Measurements from ENCODE around the gene NLRP4.

The NLRP4 gene

DNA sequence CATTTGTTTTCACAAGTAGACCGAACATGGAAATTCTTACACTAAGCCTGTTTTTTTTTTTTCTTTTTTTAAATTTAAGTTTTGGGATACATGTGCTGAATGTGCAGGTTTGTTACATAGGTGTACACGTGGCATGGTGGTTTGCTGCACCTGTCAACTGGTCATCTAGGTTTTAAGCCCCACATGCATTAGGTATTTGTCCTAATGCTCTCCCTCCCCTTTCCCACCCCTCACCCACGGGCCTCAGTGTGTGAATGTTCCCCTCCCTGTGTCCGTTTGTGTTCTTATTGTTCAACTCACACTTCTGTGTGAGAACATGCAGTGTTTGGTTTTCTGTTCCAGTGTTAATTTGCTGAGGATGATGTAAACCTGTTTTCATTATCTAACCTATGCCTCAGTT is 2.6 kb downstream of the NLRP4 start:
- no peak overlapping the region for H3K4me3 ChIP-seq (ENCODE audit: low read depth, low read length)
- TF ChIP-seq, protein P1, sequence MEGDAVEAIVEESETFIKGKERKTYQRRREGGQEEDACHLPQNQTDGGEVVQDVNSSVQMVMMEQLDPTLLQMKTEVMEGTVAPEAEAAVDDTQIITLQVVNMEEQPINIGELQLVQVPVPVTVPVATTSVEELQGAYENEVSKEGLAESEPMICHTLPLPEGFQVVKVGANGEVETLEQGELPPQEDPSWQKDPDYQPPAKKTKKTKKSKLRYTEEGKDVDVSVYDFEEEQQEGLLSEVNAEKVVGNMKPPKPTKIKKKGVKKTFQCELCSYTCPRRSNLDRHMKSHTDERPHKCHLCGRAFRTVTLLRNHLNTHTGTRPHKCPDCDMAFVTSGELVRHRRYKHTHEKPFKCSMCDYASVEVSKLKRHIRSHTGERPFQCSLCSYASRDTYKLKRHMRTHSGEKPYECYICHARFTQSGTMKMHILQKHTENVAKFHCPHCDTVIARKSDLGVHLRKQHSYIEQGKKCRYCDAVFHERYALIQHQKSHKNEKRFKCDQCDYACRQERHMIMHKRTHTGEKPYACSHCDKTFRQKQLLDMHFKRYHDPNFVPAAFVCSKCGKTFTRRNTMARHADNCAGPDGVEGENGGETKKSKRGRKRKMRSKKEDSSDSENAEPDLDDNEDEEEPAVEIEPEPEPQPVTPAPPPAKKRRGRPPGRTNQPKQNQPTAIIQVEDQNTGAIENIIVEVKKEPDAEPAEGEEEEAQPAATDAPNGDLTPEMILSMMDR (IDR thresholded peaks at IDR 0.05; ENCODE audit: insufficient read depth, low read depth, low read length, missing control alignments), result no peak
- no peak for DNase-seq (ENCODE audit: low read depth)

- DNase-seq (ENCODE audit: low read depth), result no peak
- TF ChIP-seq, protein P1 (IDR thresholded peaks at IDR 0.05; ENCODE audit: insufficient read depth, low read depth, low read length, missing control alignments), result no peak
- H3K4me3 ChIP-seq (ENCODE audit: low read depth, low read length), result no peak overlapping the region
Measured at GRCh38 chr19:55855160-55855559, 18.8 kb downstream of the NLRP4 start.

GRCh38 chr19:55857149-55857548 is 20.8 kb downstream of the NLRP4 start:
- DNase-seq (ENCODE audit: low read depth), result peak; percentile 62
- no peak overlapping the region for H3K4me3 ChIP-seq (ENCODE audit: low read depth, low read length)
- TF ChIP-seq, protein P1 (IDR thresholded peaks at IDR 0.05; ENCODE audit: insufficient read depth, low read depth, low read length, missing control alignments), result no peak

DNA sequence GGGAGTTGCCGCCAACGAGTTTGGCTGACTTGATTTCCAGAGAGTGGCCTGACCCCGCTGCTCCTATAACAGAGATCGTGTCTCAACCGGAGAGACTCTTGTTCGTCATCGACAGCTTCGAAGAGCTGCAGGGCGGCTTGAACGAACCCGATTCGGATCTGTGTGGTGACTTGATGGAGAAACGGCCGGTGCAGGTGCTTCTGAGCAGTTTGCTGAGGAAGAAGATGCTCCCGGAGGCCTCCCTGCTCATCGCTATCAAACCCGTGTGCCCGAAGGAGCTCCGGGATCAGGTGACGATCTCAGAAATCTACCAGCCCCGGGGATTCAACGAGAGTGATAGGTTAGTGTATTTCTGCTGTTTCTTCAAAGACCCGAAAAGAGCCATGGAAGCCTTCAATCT is 21.6 kb downstream of the NLRP4 start:
- no peak for DNase-seq (ENCODE audit: low read depth)
- H3K4me3 ChIP-seq (ENCODE audit: low read depth, low read length), result no peak overlapping the region
- TF ChIP-seq, protein P1 (IDR thresholded peaks at IDR 0.05; ENCODE audit: insufficient read depth, low read depth, low read length, missing control alignments), result no peak

- no peak overlapping the region for H3K4me3 ChIP-seq (ENCODE audit: low read depth, low read length)
- TF ChIP-seq, protein P1 (IDR thresholded peaks at IDR 0.05; ENCODE audit: insufficient read depth, low read depth, low read length, missing control alignments), result no peak
- DNase-seq (ENCODE audit: low read depth), result no peak
Measured at GRCh38 chr19:55858401-55858800, 22.1 kb downstream of the NLRP4 start.

- no peak overlapping the region for H3K4me3 ChIP-seq (ENCODE audit: low read depth, low read length)
- TF ChIP-seq, protein P1 (IDR thresholded peaks at IDR 0.05; ENCODE audit: insufficient read depth, low read depth, low read length, missing control alignments), result no peak
- DNase-seq (ENCODE audit: low read depth), result no peak
Measured at GRCh38 chr19:55858969-55859368, 22.6 kb downstream of the NLRP4 start.

GRCh38 chr19:55866521-55866920 is 30.2 kb downstream of the NLRP4 start:
- DNase-seq (ENCODE audit: low read depth), result no peak
- H3K4me3 ChIP-seq (ENCODE audit: low read depth, low read length), result no peak overlapping the region
- TF ChIP-seq, protein P1 (IDR thresholded peaks at IDR 0.05; ENCODE audit: insufficient read depth, low read depth, low read length, missing control alignments), result no peak
